T-cell (primary cell): ENCODE results near the gene GABRD. TPM values are rescaled to one million over a fixed set of nuclear protein-coding genes. Genes with fewer than 3 reads are reported as not detected.
A peak's percentile ranks its signal among the peaks of the same experiment; 100 is the strongest.

Experiments used
- ATAC-seq, 4 experiments: fragments of 200-7000 bp in 3 of 4; fragments of 150-1000 bp in 1 of 4; cut with Tn5 transposase; replicated peaks in 1 of 4; 1 replicate in 3 of 4; 2 replicates in 1 of 4; pipeline ENCODE4 v1.10.0; 2021; ENCODE audit warnings: moderate library complexity in 3 of 4, mild to moderate bottlenecking in 2 of 4, moderate number of reproducible peaks in 1 of 4
- CTCF ChIA-PET, 2 donors: fragments of 300-600 bp; sonication (Branson Sonifier 250); formaldehyde crosslinking; loops; one replicate each; lab custom pipeline; 2022; ENCODE audit warnings: antibody characterized with exemption in 2 of 2; lab: Charles Lee
- POLR2A ChIA-PET, 2 donors: fragments of 300-600 bp; sonication (Branson Sonifier 250); formaldehyde crosslinking; loops; one replicate each; lab custom pipeline; 2022; ENCODE audit warnings: antibody characterized with exemption in 2 of 2; lab: Charles Lee
- DNase-seq, 35 experiments: peaks; one replicate each; pipeline versions ENCODE4 v3.0.0 to v3.0.0-alpha.2; 2013 to 2023
- H3K27ac ChIP-seq: one replicate; pipeline ENCODE4 v1.5.1; 2013; ENCODE audit warnings: low read length
- H3K27me3 ChIP-seq, 2 experiments: replicated peaks in 1 of 2; 1 replicate in 1 of 2; 2 replicates in 1 of 2; pipeline versions ENCODE4 v1.6.1 to v1.7.0; 2013; ENCODE audit warnings: low read length in 1 of 2, mixed read lengths in 1 of 2; ENCODE audit not compliant: control insufficient read depth in 2 of 2, insufficient read depth in 2 of 2; ENCODE audit errors: extremely low read depth in 1 of 2
- H3K36me3 ChIP-seq, 2 donors: 1 replicate in 1 of 2; 2 replicates in 1 of 2; pipeline versions ENCODE4 v1.6.1 to v1.7.0; 2013; ENCODE audit warnings: low read length in 1 of 2; ENCODE audit not compliant: control insufficient read depth in 2 of 2, insufficient read depth in 1 of 2; ENCODE audit errors: extremely low read depth in 1 of 2
- H3K4me1 ChIP-seq, 2 experiments: 1 replicate in 1 of 2; 2 replicates in 1 of 2; pipeline versions ENCODE4 v1.6.1 to v1.7.0; 2013; ENCODE audit warnings: low read length in 2 of 2, mixed read lengths in 1 of 2; ENCODE audit not compliant: insufficient read depth in 2 of 2, control insufficient read depth in 1 of 2; ENCODE audit errors: extremely low read depth in 1 of 2
- H3K4me3 ChIP-seq, 2 donors: 1 replicate in 1 of 2; 2 replicates in 1 of 2; pipeline versions ENCODE4 v1.5.1 to v1.7.0; 2013; ENCODE audit warnings: mild to moderate bottlenecking in 2 of 2, low read length in 1 of 2, moderate library complexity in 1 of 2; ENCODE audit not compliant: control insufficient read depth in 1 of 2; ENCODE audit errors: extremely low read depth in 1 of 2
- H3K9me3 ChIP-seq: 2 replicates; pipeline ENCODE4 v1.7.0; 2013
- H3K27ac Mint-ChIP-seq, 2 donors: one replicate each; pipeline ENCODE4 v1.8.0; 2020 to 2021; ENCODE audit warnings: mild to moderate bottlenecking in 2 of 2, mixed read lengths in 2 of 2
- H3K27me3 Mint-ChIP-seq, 2 donors: one replicate each; pipeline ENCODE4 v1.8.0; 2021 to 2022; ENCODE audit warnings: mixed read lengths in 2 of 2
- H3K36me3 Mint-ChIP-seq: one replicate; pipeline ENCODE4 v1.8.0; 2021; ENCODE audit warnings: mixed read lengths
- H3K4me1 Mint-ChIP-seq, 3 donors: one replicate each; pipeline ENCODE4 v1.8.0; 2020 to 2022; ENCODE audit warnings: mixed read lengths in 3 of 3, mild to moderate bottlenecking in 1 of 3
- H3K4me3 Mint-ChIP-seq, 3 donors: one replicate each; pipeline ENCODE4 v1.8.0; 2020 to 2022; ENCODE audit warnings: mild to moderate bottlenecking in 3 of 3, mixed read lengths in 3 of 3, moderate library complexity in 3 of 3
- H3K9me3 Mint-ChIP-seq, 3 donors: one replicate each; pipeline ENCODE4 v1.8.0; 2020 to 2022; ENCODE audit warnings: mixed read lengths in 3 of 3
- WGBS: methylation state at CpG from one replicate; pipeline ENCODE4 v1.1.5; 2013; ENCODE audit warnings: missing lambda C conversion rate; ENCODE audit not compliant: insufficient coverage; 5-methylcytosine and 5-hydroxymethylcytosine counted together
- total RNA-seq, 35 experiments: library from RNA in 6 of 35; stranded (reverse) in 6 of 35; fragments of 120-200 nt in 1 of 35; gene quantifications; one replicate each; pipeline versions ENCODE4 v1.2.1 to v1.2.4 and lab custom pipeline; 2013 to 2026

GABRD gene
- total RNA-seq, 5 donors from 2014 or later (not counting 1 experiment from before 2014, with no cell fraction given), result 1.1 TPM; not detected in 4

DNA sequence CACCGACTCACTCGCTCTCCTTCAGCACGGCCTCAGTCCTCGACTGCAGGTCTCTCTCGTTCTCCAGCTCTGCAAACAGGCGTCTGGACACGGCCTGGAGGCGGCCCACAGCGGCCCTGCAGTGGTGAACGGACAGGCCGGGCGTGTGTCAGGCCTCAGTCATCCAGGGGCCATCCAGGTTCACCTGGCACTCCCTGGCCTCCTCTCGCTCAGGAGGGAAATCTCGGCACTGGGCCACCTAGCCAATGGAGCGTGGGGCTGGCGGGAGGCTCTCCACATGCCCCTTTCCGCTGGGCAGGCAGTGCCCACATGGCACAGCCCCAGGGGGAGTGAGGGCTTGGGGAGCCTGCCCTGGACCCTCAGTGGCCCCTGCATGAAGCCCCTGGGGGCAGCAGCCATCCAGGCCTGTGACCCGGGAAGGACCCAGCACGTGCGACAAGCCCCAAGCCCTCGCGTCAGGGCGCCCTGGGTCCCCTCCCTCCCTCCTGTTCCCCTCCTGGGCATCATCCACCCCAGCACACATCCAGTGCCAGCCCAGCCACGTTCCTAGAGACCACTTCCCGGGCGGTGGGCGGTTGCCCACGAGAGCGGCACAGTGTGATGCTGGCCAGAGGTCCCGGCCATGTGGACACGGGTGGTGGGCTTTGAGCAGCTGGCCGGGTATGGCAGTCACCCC lies 33.6 kb upstream of the GABRD start:
- ChIA-PET POLR2A (no interaction called here), CTCF (no interaction called here)
- 80% methylated on average over 32 of the region's 32 CpGs for WGBS
- Histone ChIP-seq H3K27ac (no peak overlapping the region), H3K4me3 (no peak overlapping the region), H3K27me3 (peaks cover 0 to 49% of the 10 kb centered on the region in 2 experiments), H3K4me1 (peaks cover 2 to 6% of the 10 kb centered on the region in 2 experiments), H3K9me3 (no peaks in the 10 kb centered on the region), H3K36me3 (no peaks in the 10 kb centered on the region)
- H3K4me3 Mint-ChIP-seq, result no peak overlapping the region
- no peaks in the 10 kb centered on the region for H3K36me3 Mint-ChIP-seq
- H3K4me1 Mint-ChIP-seq, result peaks cover 5 to 12% (median 7%) of the 10 kb centered on the region in 3 donors
- DNase-seq (no peak), ATAC-seq (no peak)
- no peaks in the 10 kb centered on the region for H3K9me3 Mint-ChIP-seq
- H3K27ac Mint-ChIP-seq, result no peak overlapping the region
- peaks cover 3 to 17% of the 10 kb centered on the region in 2 donors for H3K27me3 Mint-ChIP-seq

DNA sequence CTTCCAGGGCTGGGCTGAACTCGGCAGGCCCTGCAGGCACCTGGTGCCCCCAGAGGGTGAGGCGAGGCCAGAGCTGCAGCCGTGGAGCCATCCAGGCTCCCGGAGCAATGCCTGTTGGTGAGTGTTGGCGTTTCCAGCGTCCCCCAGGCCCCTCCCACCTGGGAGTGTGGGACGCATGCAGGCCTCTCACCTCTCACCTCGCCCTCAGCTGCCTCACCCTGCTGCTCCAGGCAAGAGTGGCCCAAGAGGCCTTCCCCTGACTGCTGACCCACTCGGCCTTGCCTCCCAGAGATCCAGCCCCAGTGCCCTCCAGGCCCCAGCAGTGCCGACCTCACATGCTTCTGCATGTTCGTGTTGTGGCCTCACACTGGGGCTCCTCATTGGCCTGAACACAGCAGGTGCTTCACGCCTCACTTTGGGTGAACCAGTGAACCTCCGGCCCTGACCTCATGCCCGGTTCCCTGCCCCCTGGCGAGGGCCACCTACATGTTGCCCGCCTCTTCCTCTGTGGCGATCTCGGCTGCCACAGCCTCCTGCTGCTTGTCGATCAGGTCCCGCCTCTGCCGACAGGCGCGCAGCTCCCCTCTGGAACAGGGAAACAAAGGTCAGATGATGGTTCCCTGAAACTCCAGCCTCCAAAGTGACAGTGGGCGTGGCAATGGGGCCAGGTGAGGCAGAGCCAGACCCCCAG lies 32.5 kb upstream of the GABRD start:
- ATAC-seq, result no peak
- no peak for DNase-seq
- ChIA-PET POLR2A (no interaction called here), CTCF (no interaction called here)
- H3K4me3 ChIP-seq, result no peak overlapping the region
- no peak overlapping the region for H3K27ac ChIP-seq
- 74% methylated on average over 23 of the region's 24 CpGs for WGBS
- Mint-ChIP-seq H3K36me3 (no peaks in the 10 kb centered on the region), H3K4me3 (no peak overlapping the region), H3K27ac (no peak overlapping the region), H3K27me3 (peaks cover 3 to 26% of the 10 kb centered on the region in 2 donors), H3K4me1 (peaks cover 5 to 12% (median 7%) of the 10 kb centered on the region in 3 donors), H3K9me3 (no peaks in the 10 kb centered on the region)
- no peaks in the 10 kb centered on the region for H3K9me3 ChIP-seq
- peaks cover 0 to 49% of the 10 kb centered on the region in 2 experiments for H3K27me3 ChIP-seq
- no peaks in the 10 kb centered on the region for H3K36me3 ChIP-seq
- H3K4me1 ChIP-seq, result peaks cover 2 to 6% of the 10 kb centered on the region in 2 experiments

DNA sequence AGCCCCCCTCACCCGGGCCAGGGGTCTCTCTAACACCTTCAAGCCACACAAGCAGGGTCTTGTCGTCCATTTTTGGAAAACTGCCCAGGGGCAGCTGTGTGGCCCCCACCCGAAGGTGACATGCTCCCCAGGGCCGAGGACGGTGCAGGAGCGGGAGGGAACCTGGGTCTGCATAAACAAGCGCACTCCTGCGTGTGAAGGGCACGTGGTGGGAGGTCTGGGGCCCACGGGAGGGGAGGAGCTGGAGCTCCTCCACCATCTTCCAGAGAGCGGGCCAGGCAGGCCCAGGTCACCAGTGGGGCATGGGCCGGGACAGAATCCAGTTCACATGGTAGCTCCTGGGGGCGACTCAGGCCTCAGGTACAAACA lies 32.0 kb upstream of the GABRD start:
- peaks cover 0 to 49% of the 10 kb centered on the region in 2 experiments for H3K27me3 ChIP-seq
- H3K4me1 ChIP-seq, result peaks cover 2 to 6% of the 10 kb centered on the region in 2 experiments
- no peaks in the 10 kb centered on the region for H3K36me3 Mint-ChIP-seq
- peaks cover 5 to 12% (median 7%) of the 10 kb centered on the region in 3 donors for H3K4me1 Mint-ChIP-seq
- H3K4me3 ChIP-seq, result no peak overlapping the region
- CTCF ChIA-PET, result no interaction called here
- H3K27ac Mint-ChIP-seq, result no peak overlapping the region
- no peaks in the 10 kb centered on the region for H3K9me3 Mint-ChIP-seq
- DNase-seq (no peak), ATAC-seq (no peak)
- no peak overlapping the region for H3K27ac ChIP-seq
- H3K9me3 ChIP-seq, result no peaks in the 10 kb centered on the region
- POLR2A ChIA-PET, result no interaction called here
- no peaks in the 10 kb centered on the region for H3K36me3 ChIP-seq
- H3K27me3 Mint-ChIP-seq, result peaks cover 3 to 26% of the 10 kb centered on the region in 2 donors
- WGBS, result 79% methylated on average over 12 of the region's 13 CpGs
- H3K4me3 Mint-ChIP-seq, result no peak overlapping the region

DNA sequence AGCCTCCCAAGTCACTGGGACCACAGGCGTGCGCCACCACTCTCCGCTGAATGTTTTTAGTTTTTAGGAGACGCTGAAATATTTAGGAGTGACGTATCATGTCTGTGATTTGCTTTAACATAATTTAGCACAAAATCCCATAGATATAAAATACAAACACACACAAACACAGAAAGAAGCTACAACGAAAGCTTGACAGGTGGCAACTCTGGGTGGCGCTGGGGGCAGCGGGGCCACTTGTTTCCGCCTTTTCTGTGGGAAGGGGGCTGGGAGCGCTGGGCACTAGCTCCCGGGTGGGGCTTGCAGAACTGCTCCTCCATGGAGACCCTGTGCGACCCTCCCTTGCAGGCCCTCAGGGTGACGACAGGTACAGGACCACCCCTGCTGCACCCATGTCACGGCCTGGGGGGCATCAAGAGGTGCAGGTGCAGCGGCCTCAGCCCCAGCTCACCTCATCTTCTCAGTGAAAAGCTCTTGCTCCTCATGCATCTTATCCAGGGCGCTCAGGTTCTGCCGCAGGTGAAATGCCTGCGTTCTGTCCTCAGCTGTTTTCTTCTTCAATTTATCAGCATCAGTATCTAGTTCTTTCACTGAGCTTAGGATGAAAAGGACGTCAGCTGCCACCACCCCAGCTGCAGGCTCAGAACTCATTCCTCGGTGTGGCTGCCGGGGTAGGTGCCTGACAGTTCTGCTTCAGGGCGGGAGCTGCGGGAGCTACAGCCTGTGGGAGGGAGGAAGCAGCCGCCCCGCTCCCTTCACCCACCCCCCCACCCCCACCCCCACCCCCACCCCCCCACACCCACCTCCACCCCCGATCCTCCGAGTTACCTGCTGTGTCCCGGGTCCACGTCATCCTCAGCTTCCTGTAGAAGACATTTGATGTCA lies 30.8 kb upstream of the GABRD start:
- Histone ChIP-seq H3K36me3 (no peaks in the 10 kb centered on the region), H3K4me1 (peaks cover 2 to 6% of the 10 kb centered on the region in 2 experiments), H3K9me3 (no peaks in the 10 kb centered on the region), H3K27me3 (peaks cover 0 to 50% of the 10 kb centered on the region in 2 experiments), H3K4me3 (no peak overlapping the region), H3K27ac (no peak overlapping the region)
- Mint-ChIP-seq H3K36me3 (no peaks in the 10 kb centered on the region), H3K9me3 (no peaks in the 10 kb centered on the region), H3K4me1 (peaks cover 5 to 12% (median 7%) of the 10 kb centered on the region in 3 donors), H3K27me3 (peaks cover 3 to 26% of the 10 kb centered on the region in 2 donors), H3K4me3 (peak overlapping the region in 1 of 3 donors; percentile 44), H3K27ac (no peak overlapping the region)
- WGBS, result 69% methylated on average over 8 of the region's 29 CpGs
- POLR2A ChIA-PET, result no interaction called here
- ATAC-seq (peak in 1 of 4 experiments; percentile 54), DNase-seq (peak in 1 of 35 experiments; percentile 7)
- CTCF ChIA-PET, result no interaction called here

DNA sequence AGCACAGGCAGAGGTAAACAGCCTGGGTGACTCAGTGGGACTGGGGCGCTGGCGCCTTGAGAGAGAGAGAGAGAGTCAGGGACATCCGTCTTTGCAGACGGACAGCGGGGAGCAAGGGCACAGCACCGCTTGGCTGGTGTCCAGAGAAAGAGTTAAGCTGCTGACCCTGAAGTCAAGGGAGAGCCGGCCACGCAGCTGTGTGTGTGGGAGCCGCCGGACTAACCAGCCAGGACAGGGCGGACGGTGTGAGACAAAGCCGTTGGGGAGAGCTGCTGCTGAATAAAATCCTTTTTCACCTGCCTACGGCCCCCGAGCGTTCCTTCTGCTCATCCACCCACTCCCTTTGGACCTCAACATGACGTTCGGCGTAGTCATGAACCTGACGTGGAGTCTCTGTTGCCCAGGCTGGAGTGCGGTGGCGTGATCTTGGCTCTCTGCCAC lies 30.0 kb upstream of the GABRD start:
- no peak for DNase-seq
- peak overlapping the region in 1 of 3 donors; percentile 44 for H3K4me3 Mint-ChIP-seq
- peaks cover 2 to 6% of the 10 kb centered on the region in 2 experiments for H3K4me1 ChIP-seq
- no peaks in the 10 kb centered on the region for H3K36me3 ChIP-seq
- H3K4me3 ChIP-seq, result no peak overlapping the region
- H3K36me3 Mint-ChIP-seq, result no peaks in the 10 kb centered on the region
- H3K27me3 ChIP-seq, result peaks cover 0 to 52% of the 10 kb centered on the region in 2 experiments
- peaks cover 5 to 12% (median 7%) of the 10 kb centered on the region in 3 donors for H3K4me1 Mint-ChIP-seq
- no peak overlapping the region for H3K27ac Mint-ChIP-seq
- CTCF ChIA-PET, result interaction anchor here in 1 of 2 donors (0.6 kb wide), 1 partner anchor 123 kb away, joined by 3 read pairs; no protein-coding TSS in a partner anchor
- no peak for ATAC-seq
- POLR2A ChIA-PET, result no interaction called here
- peaks cover 3 to 26% of the 10 kb centered on the region in 2 donors for H3K27me3 Mint-ChIP-seq
- H3K9me3 ChIP-seq, result no peaks in the 10 kb centered on the region
- WGBS, result 85% methylated on average over 15 of the region's 22 CpGs
- H3K9me3 Mint-ChIP-seq, result no peaks in the 10 kb centered on the region
- no peak overlapping the region for H3K27ac ChIP-seq

DNA sequence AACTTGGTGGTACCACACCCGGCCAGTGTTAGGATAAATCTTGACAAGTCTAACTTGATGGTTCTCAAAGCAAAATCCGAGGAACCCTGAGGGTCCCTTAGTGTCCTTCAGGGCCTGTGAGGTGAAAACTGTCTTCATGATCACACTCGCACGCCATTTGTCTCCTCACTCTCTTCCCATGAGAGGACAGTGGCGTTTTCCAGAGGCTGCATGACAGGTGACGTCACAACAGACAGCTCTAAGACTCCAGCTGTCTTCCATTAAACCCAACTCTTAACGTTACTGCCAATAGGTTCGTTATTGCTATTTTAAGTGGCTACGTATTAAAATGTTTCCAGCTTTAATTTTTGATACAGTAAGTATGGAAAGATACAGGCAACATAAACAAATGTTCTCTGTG lies 29.4 kb upstream of the GABRD start:
- CTCF ChIA-PET, result no interaction called here
- peaks cover 2 to 6% of the 10 kb centered on the region in 2 experiments for H3K4me1 ChIP-seq
- no peaks in the 10 kb centered on the region for H3K9me3 ChIP-seq
- no peak for DNase-seq
- Mint-ChIP-seq H3K27me3 (peaks cover 3 to 26% of the 10 kb centered on the region in 2 donors), H3K27ac (no peak overlapping the region), H3K36me3 (no peaks in the 10 kb centered on the region), H3K4me3 (no peak overlapping the region), H3K4me1 (peaks cover 5 to 12% (median 7%) of the 10 kb centered on the region in 3 donors), H3K9me3 (no peaks in the 10 kb centered on the region)
- H3K36me3 ChIP-seq, result no peaks in the 10 kb centered on the region
- peaks cover 0 to 49% of the 10 kb centered on the region in 2 experiments for H3K27me3 ChIP-seq
- ATAC-seq, result no peak
- POLR2A ChIA-PET, result no interaction called here
- WGBS, result 78% methylated on average over 6 of the region's 9 CpGs
- H3K27ac ChIP-seq, result no peak overlapping the region
- H3K4me3 ChIP-seq, result no peak overlapping the region
